SK-N-SH treated with all-trans-retinoic acid at 6 μM for 48 hours (cell line): ENCODE data around the gene LRRC4C.
A peak's percentile ranks its signal among the peaks of the same experiment; 100 is the strongest.

Source experiments
- ATAC-seq: fragments of 200-7000 bp; cut with Tn5 transposase; 3 replicates; pipeline ENCODE4 v1.9.1; 2020; ENCODE audit warnings: mild to moderate bottlenecking, moderate library complexity
- ARNTL ChIP-seq: fragments of 450-650 bp; formaldehyde crosslinking; IDR thresholded peaks from 2 replicates; pipeline ENCODE4 v1.5.0; 2020; ENCODE audit warnings: low read depth, mild to moderate bottlenecking, moderate library complexity, borderline replicate concordance
- BACH2 ChIP-seq: fragments of 250-450 bp; sonication (Bioruptor Pico); IDR thresholded peaks from 2 replicates; pipeline ENCODE4 v1.9.0; 2021; ENCODE audit warnings: mild to moderate bottlenecking, borderline replicate concordance
- CSDC2 ChIP-seq: fragments of 250-450 bp; sonication (Bioruptor Pico); IDR thresholded peaks from 2 replicates; pipeline ENCODE4 v1.5.0; 2020; ENCODE audit warnings: mild to moderate bottlenecking, moderate library complexity
- ESRRG ChIP-seq: fragments of 250-450 bp; sonication (Bioruptor Pico); IDR thresholded peaks from 2 replicates; pipeline ENCODE4 v1.6.1; 2021; ENCODE audit warnings: mild to moderate bottlenecking
- ISL1 ChIP-seq: fragments of 250-450 bp; sonication (Bioruptor Pico); IDR thresholded peaks from 2 replicates; pipeline ENCODE4 v2.1.2; 2022; ENCODE audit warnings: mild to moderate bottlenecking, moderate library complexity
- OSR1 ChIP-seq: fragments of 250-450 bp; sonication (Bioruptor Pico); IDR thresholded peaks from 2 replicates; pipeline ENCODE4 v1.8.0; 2022; ENCODE audit warnings: moderate library complexity, mild to moderate bottlenecking, inconsistent platforms
- PPARA ChIP-seq: fragments of 250-450 bp; sonication (Bioruptor Pico); IDR thresholded peaks from 2 replicates; pipeline ENCODE4 v1.5.0; 2020; ENCODE audit warnings: mild to moderate bottlenecking, borderline replicate concordance
- RARB ChIP-seq: fragments of 250-450 bp; sonication (Bioruptor Pico); IDR thresholded peaks from 2 replicates; pipeline ENCODE4 v1.8.0; 2021; ENCODE audit warnings: mild to moderate bottlenecking, moderate library complexity
- SNAI2 ChIP-seq: fragments of 250-450 bp; sonication (Bioruptor Pico); IDR thresholded peaks from 2 replicates; pipeline ENCODE4 v1.5.0; 2020; ENCODE audit warnings: mild to moderate bottlenecking, moderate library complexity
- TCF4 ChIP-seq: fragments of 250-450 bp; sonication (Bioruptor Pico); IDR thresholded peaks from 2 replicates; pipeline ENCODE4 v1.8.0; 2021; ENCODE audit warnings: mild to moderate bottlenecking, moderate library complexity, borderline replicate concordance
- TOX ChIP-seq: fragments of 250-450 bp; sonication (Bioruptor Pico); IDR thresholded peaks from 2 replicates; pipeline ENCODE4 v1.8.0; 2021; ENCODE audit warnings: mild to moderate bottlenecking, moderate library complexity, borderline replicate concordance
- ZC3H10 ChIP-seq: fragments of 250-450 bp; sonication (Bioruptor Pico); IDR thresholded peaks from 2 replicates; pipeline ENCODE4 v1.5.1; 2021; ENCODE audit warnings: mild to moderate bottlenecking, moderate library complexity
- ZFP3 ChIP-seq: fragments of 250-450 bp; sonication (Bioruptor Pico); IDR thresholded peaks from 2 replicates; pipeline ENCODE4 v1.5.0; 2020; ENCODE audit warnings: mild to moderate bottlenecking, moderate library complexity
- ZFP30 ChIP-seq: fragments of 450-650 bp; formaldehyde crosslinking; IDR thresholded peaks from 2 replicates; pipeline ENCODE4 v1.5.0; 2022; ENCODE audit warnings: mild to moderate bottlenecking, moderate library complexity
- ZNF565 ChIP-seq: fragments of 450-650 bp; formaldehyde crosslinking; conservative IDR thresholded peaks from 2 replicates; pipeline ENCODE4 v1.5.0; 2020; ENCODE audit warnings: low read depth, mild to moderate bottlenecking, moderate library complexity
- ZNF70 ChIP-seq: fragments of 450-650 bp; formaldehyde crosslinking; IDR thresholded peaks from 2 replicates; pipeline ENCODE4 v1.5.0; 2020; ENCODE audit warnings: mild to moderate bottlenecking, moderate library complexity
- ZNF8 ChIP-seq: fragments of 450-650 bp; formaldehyde crosslinking; IDR thresholded peaks from 2 replicates; pipeline ENCODE4 v1.5.0; 2020; ENCODE audit warnings: mild to moderate bottlenecking, moderate library complexity
- TF ChIP-seq, protein P1 (sequence below): fragments of 250-450 bp; sonication (Bioruptor Pico); IDR thresholded peaks from 2 replicates; pipeline ENCODE4 v1.5.1; 2020; ENCODE audit warnings: low read depth, mild to moderate bottlenecking, moderate library complexity
- TF ChIP-seq, protein P2 (sequence below): fragments of 250-450 bp; sonication (Bioruptor Pico); IDR thresholded peaks from 2 replicates; pipeline ENCODE4 v1.8.0; 2020; ENCODE audit warnings: mild to moderate bottlenecking, moderate library complexity, borderline replicate concordance
- TF ChIP-seq, protein P3 (sequence below): fragments of 250-450 bp; sonication (Bioruptor Pico); IDR thresholded peaks from 2 replicates; pipeline ENCODE4 v1.8.0; 2021; ENCODE audit warnings: low read depth, mild to moderate bottlenecking, moderate library complexity, borderline replicate concordance
- TF ChIP-seq, protein P4 (sequence below): fragments of 250-450 bp; sonication (Bioruptor Pico); IDR thresholded peaks from 2 replicates; pipeline ENCODE4 v1.5.0; 2020; ENCODE audit warnings: mild to moderate bottlenecking, moderate library complexity
- TF ChIP-seq, protein P5 (sequence below): fragments of 250-450 bp; sonication (Bioruptor Pico); IDR thresholded peaks from 2 replicates; pipeline ENCODE4 v1.5.1; 2021; ENCODE audit warnings: mild to moderate bottlenecking, moderate library complexity

Gene LRRC4C

DNA sequence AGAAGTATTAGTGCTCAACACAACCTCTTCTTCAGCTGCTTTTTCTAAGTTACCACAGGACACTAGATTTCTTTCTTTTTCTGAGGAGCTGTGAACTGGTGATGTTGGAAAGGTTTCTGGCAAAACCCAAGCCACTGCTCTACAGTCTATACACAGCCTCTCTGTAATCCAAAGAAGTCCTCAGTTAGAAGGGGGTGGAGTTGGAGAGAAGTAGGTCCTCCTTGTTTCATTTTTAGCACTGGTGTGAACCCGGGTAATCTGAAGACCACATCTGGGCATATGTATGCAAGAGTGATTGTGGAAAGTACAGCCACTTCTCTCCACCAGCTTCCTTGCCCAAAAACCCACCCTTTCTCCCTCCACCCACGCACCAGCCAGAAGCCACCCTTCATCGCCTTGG lies 1168.1 kb downstream of the LRRC4C start:
- TF ChIP-seq, protein P1, sequence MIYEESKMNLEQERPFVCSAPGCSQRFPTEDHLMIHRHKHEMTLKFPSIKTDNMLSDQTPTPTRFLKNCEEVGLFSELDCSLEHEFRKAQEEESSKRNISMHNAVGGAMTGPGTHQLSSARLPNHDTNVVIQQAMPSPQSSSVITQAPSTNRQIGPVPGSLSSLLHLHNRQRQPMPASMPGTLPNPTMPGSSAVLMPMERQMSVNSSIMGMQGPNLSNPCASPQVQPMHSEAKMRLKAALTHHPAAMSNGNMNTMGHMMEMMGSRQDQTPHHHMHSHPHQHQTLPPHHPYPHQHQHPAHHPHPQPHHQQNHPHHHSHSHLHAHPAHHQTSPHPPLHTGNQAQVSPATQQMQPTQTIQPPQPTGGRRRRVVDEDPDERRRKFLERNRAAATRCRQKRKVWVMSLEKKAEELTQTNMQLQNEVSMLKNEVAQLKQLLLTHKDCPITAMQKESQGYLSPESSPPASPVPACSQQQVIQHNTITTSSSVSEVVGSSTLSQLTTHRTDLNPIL (CRISPR knock-in tag) = no peak
- no peak for ATAC-seq

DNA sequence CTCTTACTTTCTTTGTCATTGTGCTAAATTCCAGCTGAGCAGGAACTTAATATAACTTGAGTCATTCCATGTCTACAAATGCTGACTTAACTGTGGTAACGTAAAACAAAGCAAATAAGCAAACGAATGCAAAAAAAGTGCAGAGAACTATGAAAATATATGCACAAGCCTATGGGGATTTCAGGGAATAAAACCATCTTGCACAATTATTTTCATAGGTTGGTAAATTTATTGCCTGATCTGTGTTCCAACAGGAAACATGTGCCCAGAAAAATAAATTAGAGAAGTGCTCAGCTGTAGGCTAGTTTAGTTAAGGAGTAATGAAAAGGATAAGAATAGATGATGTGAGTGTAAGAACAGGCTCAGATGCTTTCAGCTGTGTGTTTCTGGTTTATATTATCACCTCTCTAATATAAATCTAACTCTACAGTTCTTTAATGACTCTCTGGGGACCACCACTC lies 1169.3 kb downstream of the LRRC4C start:
- TF ChIP-seq RARB (CRISPR knock-in tag) = no peak
- peak; percentile 69 for TF ChIP-seq ISL1
- TF ChIP-seq, protein P2, sequence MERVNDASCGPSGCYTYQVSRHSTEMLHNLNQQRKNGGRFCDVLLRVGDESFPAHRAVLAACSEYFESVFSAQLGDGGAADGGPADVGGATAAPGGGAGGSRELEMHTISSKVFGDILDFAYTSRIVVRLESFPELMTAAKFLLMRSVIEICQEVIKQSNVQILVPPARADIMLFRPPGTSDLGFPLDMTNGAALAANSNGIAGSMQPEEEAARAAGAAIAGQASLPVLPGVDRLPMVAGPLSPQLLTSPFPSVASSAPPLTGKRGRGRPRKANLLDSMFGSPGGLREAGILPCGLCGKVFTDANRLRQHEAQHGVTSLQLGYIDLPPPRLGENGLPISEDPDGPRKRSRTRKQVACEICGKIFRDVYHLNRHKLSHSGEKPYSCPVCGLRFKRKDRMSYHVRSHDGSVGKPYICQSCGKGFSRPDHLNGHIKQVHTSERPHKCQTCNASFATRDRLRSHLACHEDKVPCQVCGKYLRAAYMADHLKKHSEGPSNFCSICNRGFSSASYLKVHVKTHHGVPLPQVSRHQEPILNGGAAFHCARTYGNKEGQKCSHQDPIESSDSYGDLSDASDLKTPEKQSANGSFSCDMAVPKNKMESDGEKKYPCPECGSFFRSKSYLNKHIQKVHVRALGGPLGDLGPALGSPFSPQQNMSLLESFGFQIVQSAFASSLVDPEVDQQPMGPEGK = no peak
- no peak for TF ChIP-seq SNAI2
- TF ChIP-seq, protein P3, sequence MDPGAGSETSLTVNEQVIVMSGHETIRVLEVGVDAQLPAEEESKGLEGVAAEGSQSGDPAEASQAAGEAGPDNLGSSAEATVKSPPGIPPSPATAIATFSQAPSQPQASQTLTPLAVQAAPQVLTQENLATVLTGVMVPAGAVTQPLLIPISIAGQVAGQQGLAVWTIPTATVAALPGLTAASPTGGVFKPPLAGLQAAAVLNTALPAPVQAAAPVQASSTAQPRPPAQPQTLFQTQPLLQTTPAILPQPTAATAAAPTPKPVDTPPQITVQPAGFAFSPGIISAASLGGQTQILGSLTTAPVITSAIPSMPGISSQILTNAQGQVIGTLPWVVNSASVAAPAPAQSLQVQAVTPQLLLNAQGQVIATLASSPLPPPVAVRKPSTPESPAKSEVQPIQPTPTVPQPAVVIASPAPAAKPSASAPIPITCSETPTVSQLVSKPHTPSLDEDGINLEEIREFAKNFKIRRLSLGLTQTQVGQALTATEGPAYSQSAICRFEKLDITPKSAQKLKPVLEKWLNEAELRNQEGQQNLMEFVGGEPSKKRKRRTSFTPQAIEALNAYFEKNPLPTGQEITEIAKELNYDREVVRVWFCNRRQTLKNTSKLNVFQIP (CRISPR knock-in tag) = no peak
- TF ChIP-seq TCF4 = peak; percentile 49; the same call in 1 of the 2 replicates
- TF ChIP-seq, protein P4, sequence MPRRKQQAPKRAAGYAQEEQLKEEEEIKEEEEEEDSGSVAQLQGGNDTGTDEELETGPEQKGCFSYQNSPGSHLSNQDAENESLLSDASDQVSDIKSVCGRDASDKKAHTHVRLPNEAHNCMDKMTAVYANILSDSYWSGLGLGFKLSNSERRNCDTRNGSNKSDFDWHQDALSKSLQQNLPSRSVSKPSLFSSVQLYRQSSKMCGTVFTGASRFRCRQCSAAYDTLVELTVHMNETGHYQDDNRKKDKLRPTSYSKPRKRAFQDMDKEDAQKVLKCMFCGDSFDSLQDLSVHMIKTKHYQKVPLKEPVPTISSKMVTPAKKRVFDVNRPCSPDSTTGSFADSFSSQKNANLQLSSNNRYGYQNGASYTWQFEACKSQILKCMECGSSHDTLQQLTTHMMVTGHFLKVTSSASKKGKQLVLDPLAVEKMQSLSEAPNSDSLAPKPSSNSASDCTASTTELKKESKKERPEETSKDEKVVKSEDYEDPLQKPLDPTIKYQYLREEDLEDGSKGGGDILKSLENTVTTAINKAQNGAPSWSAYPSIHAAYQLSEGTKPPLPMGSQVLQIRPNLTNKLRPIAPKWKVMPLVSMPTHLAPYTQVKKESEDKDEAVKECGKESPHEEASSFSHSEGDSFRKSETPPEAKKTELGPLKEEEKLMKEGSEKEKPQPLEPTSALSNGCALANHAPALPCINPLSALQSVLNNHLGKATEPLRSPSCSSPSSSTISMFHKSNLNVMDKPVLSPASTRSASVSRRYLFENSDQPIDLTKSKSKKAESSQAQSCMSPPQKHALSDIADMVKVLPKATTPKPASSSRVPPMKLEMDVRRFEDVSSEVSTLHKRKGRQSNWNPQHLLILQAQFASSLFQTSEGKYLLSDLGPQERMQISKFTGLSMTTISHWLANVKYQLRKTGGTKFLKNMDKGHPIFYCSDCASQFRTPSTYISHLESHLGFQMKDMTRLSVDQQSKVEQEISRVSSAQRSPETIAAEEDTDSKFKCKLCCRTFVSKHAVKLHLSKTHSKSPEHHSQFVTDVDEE (CRISPR knock-in tag) = no peak
- no peak for TF ChIP-seq BACH2
- TF ChIP-seq CSDC2 = no peak
- TF ChIP-seq ZC3H10 = no peak
- no peak for TF ChIP-seq OSR1 (CRISPR knock-in tag)
- no peak for TF ChIP-seq ZNF565 (CRISPR knock-in tag)
- ATAC-seq = no peak

DNA sequence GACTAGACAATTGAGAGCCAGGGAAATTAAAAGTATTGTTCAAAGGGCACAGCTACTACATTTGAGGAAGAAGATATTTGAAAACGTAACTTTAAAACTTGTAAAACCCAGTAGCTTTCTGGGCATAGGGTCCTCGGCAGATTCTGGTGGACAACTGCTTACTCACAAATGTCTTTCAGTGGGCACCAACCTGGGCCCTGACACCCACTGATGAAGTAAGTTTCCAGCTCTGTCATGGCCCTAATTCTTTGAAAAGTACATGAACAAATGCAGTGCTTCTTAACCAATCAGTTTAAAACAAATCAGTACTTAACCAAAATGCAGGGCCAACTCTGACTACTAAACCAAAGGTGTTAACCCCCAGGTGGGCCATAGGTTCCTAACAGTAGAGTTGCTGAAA lies 1170.1 kb downstream of the LRRC4C start:
- no peak for TF ChIP-seq OSR1 (CRISPR knock-in tag)
- TF ChIP-seq ISL1 = no peak
- TF ChIP-seq, protein P4 (CRISPR knock-in tag) = no peak
- no peak for TF ChIP-seq ZC3H10
- TF ChIP-seq, protein P5, sequence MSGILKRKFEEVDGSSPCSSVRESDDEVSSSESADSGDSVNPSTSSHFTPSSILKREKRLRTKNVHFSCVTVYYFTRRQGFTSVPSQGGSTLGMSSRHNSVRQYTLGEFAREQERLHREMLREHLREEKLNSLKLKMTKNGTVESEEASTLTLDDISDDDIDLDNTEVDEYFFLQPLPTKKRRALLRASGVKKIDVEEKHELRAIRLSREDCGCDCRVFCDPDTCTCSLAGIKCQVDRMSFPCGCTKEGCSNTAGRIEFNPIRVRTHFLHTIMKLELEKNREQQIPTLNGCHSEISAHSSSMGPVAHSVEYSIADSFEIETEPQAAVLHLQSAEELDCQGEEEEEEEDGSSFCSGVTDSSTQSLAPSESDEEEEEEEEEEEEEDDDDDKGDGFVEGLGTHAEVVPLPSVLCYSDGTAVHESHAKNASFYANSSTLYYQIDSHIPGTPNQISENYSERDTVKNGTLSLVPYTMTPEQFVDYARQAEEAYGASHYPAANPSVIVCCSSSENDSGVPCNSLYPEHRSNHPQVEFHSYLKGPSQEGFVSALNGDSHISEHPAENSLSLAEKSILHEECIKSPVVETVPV (CRISPR knock-in tag) = no peak
- TF ChIP-seq ZNF565 (CRISPR knock-in tag) = no peak
- TF ChIP-seq, protein P1 (CRISPR knock-in tag) = no peak
- TF ChIP-seq ZNF8 (CRISPR knock-in tag) = no peak
- no peak for TF ChIP-seq ZNF70 (CRISPR knock-in tag)
- TF ChIP-seq, protein P3 (CRISPR knock-in tag) = no peak
- no peak for TF ChIP-seq TOX (CRISPR knock-in tag)
- no peak for TF ChIP-seq ESRRG (CRISPR knock-in tag)
- no peak for TF ChIP-seq BACH2
- TF ChIP-seq ARNTL (CRISPR knock-in tag) = no peak
- TF ChIP-seq ZFP3 (CRISPR knock-in tag) = no peak
- TF ChIP-seq PPARA (CRISPR knock-in tag) = no peak
- no peak for TF ChIP-seq SNAI2
- TF ChIP-seq ZFP30 (CRISPR knock-in tag) = no peak
- no peak for TF ChIP-seq RARB (CRISPR knock-in tag)
- no peak for ATAC-seq
